GM20000 (cell line): ENCODE data around the gene INSYN2B.

ENCODE experiments used
- DNase-seq: peaks from one replicate; pipeline ENCODE4 v3.0.0; 2012; ENCODE audit warnings: low spot score
- TF ChIP-seq, protein P1 (sequence below): IDR thresholded peaks from 2 replicates; pipeline ENCODE4 v1.5.1; 2012; ENCODE audit warnings: mild to moderate bottlenecking, control low read depth; ENCODE audit errors: extremely low read depth, missing control alignments

The INSYN2B gene

DNA sequence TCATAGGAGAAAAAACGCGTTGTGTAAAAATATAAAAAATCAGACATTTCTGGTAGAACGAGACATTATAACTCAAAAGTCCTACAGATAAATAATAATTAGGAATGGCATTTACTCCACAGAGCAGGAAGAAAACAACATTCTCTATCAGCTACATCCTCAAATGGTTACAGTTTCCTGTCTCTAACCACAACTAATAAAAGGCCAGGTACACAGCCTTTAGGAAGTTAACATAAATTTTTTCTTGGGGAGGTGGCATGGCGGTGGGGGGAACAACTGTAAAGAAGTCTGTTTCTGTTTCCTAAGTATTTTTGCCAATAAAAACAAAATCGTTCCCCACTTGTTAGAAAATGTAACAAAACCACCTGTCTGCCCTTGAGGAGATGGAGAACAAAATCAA lies 44.5 kb downstream of the INSYN2B start:
- TF ChIP-seq, protein P1, sequence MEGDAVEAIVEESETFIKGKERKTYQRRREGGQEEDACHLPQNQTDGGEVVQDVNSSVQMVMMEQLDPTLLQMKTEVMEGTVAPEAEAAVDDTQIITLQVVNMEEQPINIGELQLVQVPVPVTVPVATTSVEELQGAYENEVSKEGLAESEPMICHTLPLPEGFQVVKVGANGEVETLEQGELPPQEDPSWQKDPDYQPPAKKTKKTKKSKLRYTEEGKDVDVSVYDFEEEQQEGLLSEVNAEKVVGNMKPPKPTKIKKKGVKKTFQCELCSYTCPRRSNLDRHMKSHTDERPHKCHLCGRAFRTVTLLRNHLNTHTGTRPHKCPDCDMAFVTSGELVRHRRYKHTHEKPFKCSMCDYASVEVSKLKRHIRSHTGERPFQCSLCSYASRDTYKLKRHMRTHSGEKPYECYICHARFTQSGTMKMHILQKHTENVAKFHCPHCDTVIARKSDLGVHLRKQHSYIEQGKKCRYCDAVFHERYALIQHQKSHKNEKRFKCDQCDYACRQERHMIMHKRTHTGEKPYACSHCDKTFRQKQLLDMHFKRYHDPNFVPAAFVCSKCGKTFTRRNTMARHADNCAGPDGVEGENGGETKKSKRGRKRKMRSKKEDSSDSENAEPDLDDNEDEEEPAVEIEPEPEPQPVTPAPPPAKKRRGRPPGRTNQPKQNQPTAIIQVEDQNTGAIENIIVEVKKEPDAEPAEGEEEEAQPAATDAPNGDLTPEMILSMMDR: no peak
- DNase-seq: no peak

DNA sequence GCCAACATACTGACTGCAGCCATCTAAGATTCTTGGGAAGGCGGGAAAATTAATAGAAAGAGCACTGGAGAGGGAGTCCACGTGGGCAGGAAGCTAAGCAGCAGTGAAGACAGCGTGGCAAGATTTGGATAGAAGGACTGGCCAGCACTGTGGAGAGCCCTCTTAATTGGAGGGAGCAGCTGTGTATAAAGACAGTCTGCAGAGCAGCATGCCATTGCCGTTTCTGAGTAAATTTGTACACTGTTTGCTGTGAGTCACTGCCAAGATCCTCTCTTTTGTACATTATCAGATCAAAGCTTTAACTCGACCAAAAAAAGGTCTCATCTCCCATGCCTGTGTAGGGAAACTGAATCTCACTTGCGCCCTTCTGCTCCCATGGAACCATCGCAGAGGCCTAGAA lies 45.3 kb downstream of the INSYN2B start:
- DNase-seq: no peak
- TF ChIP-seq, protein P1: no peak

DNA sequence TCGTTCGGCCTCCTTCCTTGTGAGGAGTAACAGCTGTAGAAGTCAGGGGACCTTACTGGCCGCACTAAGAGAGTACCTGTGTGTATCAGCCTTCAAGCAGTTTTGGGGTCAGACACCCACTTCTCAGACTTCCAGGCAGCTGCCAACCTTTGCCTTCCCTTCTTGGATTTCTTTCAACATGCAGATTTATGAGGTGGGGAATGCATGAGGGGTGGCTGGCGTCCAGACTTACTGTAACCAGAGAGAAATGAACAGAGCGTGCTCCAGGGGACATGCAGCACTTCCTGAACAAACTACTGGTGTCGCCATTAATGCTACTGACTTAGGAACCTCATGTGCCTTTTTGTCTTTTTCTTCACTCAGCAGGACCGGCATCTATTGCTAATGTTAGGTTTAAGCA lies 46.7 kb downstream of the INSYN2B start:
- TF ChIP-seq, protein P1: no peak
- no peak for DNase-seq

DNA sequence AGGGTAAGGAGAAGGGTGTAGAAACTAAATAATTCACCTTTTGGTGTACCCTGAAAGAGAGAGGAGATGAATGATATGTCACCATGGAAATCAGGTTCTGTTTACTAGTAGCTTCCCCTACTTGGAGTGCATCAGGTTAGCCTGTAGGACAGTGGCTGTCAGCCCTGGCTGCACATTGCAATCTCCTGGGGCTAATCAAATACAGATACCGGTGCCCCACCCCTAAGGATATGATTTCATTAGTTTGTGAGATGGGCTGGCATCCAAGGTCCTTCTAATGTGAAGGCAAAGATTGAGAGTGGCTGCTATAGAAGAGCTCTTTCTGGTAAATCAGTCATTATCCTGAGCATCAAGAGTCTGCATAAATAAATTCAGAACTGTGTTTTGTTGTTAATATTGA lies 47.2 kb downstream of the INSYN2B start:
- TF ChIP-seq, protein P1: no peak
- DNase-seq: no peak

DNA sequence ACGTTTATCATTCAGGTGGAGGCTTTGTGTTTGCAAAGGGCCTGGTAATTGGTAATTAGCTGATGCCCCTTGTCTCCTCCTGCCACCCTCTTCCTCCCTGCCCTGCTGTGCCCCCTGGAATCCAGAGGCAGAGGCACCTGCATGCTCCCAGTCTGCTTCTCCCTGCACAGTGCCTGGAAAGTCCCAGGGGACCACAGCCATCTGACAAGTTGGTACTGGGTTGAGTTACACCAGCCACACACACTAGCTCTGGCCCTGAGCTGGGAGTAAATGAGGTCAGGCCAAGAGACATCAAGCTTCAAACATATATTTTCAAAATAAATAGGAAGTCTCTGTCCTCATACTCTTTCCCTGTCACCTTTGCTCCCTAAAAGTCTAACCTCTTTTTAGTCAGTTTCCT lies 56.3 kb downstream of the INSYN2B start:
- DNase-seq: peak; percentile 19

DNA sequence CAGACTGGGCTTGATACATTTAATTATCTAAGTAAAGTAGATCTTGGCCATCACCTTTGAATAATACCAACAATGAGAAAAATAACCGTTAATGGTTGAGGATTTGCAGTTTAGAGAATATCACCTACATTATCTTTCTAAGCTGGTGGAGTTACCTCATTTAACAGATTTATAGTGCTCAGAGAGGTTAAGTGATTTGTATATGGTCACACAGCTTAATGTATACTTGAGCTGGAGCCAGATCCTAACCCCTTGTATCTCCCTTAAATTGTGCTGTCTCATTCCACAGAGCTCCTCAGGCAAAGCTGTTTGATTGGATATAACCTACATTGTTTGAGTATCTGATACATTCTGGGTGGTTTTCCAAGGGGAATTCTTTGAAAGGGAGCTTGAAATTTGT lies 57.8 kb downstream of the INSYN2B start:
- TF ChIP-seq, protein P1: no peak
- DNase-seq: no peak

More for the DNA sequence above, 56.3 kb downstream of the INSYN2B start:
- TF ChIP-seq, protein P1: no peak

DNA sequence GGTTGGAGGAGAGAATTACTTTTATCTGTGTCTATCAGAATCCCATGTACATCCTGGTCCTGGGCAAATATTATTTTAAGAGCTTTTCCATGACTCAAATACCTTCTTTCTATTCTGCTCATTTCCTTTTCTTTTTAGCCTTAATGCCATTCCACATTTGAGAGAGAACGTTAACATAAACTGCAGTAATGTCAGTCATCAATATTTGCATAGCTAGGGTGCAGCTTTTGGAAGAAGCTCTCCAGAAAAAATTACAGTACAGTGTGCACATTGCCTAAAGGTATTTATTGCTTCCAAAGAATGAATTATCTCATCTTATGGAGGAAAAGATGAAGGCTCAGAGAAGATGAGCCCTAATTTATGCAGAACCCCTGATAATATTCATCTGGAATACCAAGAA lies 58.3 kb downstream of the INSYN2B start:
- DNase-seq: no peak
- TF ChIP-seq, protein P1: no peak
